Measurements from ENCODE around the gene HOXB4. TPM values are rescaled to one million over a fixed set of nuclear protein-coding genes. Genes with fewer than 3 reads are reported as not detected.

HOXB4 gene
- total RNA-seq, 1 experiment from 2014 or later, result 14.5 TPM

- peak; percentile 82 for DNase-seq (ENCODE audit: low spot score)
These were observed 37.2 kb upstream of the HOXB4 start, which contains the start of gene HOXB8 for GRCh38 chr17:48615047-48615962. Gene HOXB8, minus strand, starts transcription at chr17:48615292. Its CDS starts 588 bp downstream, at chr17:48614704.

GRCh38 chr17:48613862-48614694 is 35.9 kb upstream of the HOXB4 start:
- DNase-seq (ENCODE audit: low spot score), result no peak

- peak; percentile 78 for DNase-seq (ENCODE audit: low spot score)
These were observed 34.9 kb upstream of the HOXB4 start for GRCh38 chr17:48612854-48613691.

GRCh38 chr17:48612456-48612853 is 34.3 kb upstream of the HOXB4 start:
- no peak for DNase-seq (ENCODE audit: low spot score)

- DNase-seq (ENCODE audit: low spot score), result peak; percentile 71
These were observed 33.7 kb upstream of the HOXB4 start for GRCh38 chr17:48611681-48612455.

GRCh38 chr17:48611213-48611612 is 33.1 kb upstream of the HOXB4 start:
- DNase-seq (ENCODE audit: low spot score), result peak; percentile 65

GRCh38 chr17:48610282-48611211 is 32.4 kb upstream of the HOXB4 start, which contains the start of gene HOXB7:
Gene HOXB7, minus strand, starts transcription at chr17:48611017. Its CDS starts 99 bp downstream, at chr17:48610918.
- peak; percentile 74 for DNase-seq (ENCODE audit: low spot score)

- peak; percentile 73 for DNase-seq (ENCODE audit: low spot score)
These were observed 31.7 kb upstream of the HOXB4 start for GRCh38 chr17:48609759-48610281.

- peak; percentile 72 for DNase-seq (ENCODE audit: low spot score)
These were observed 30.9 kb upstream of the HOXB4 start for GRCh38 chr17:48609033-48609432.

GRCh38 chr17:48608494-48608834 is 30.3 kb upstream of the HOXB4 start:
- DNase-seq (ENCODE audit: low spot score), result peak; percentile 70

- DNase-seq (ENCODE audit: low spot score), result peak; percentile 74
These were observed 28.9 kb upstream of the HOXB4 start for GRCh38 chr17:48606892-48607614.

- DNase-seq (ENCODE audit: low spot score), result peak; percentile 75
These were observed 28.1 kb upstream of the HOXB4 start for GRCh38 chr17:48605991-48606891.

- DNase-seq (ENCODE audit: low spot score), result peak; percentile 74
These were observed 27.3 kb upstream of the HOXB4 start for GRCh38 chr17:48605409-48605919.

GRCh38 chr17:48604770-48605329 is 26.7 kb upstream of the HOXB4 start, which contains the start of gene HOXB6:
Gene HOXB6, minus strand, starts transcription at chr17:48604986. Its CDS starts 6,836 bp downstream, at chr17:48598150.
- peak; percentile 88 for DNase-seq (ENCODE audit: low spot score)

- DNase-seq (ENCODE audit: low spot score), result peak; percentile 76
These were observed 26.0 kb upstream of the HOXB4 start for GRCh38 chr17:48603959-48604769.

Data from HT-29 (cell line).